ENCODE data around the gene DACT3. TPM values are rescaled to one million over a fixed set of nuclear protein-coding genes. Genes with fewer than 3 reads are reported as not detected.

Gene DACT3
- polyA plus RNA-seq, 1 donor = 13.0 TPM

Other genes with a start within 250 kb of the DACT3 start
- gene CCDC8, start 247.6 kb downstream of the DACT3 start, polyA plus RNA-seq (ENCODE audit: insufficient read length) = 80.9 TPM
- gene PNMA8C, start 232.2 kb downstream of the DACT3 start, polyA plus RNA-seq (ENCODE audit: insufficient read length) = 0.45 TPM
- 43.2 TPM for gene PNMA8A, start 189.6 kb downstream of the DACT3 start, polyA plus RNA-seq (ENCODE audit: insufficient read length)
- gene PNMA8B, start 165.3 kb downstream of the DACT3 start, polyA plus RNA-seq (ENCODE audit: insufficient read length) = 3.0 TPM
- 213 TPM for gene CALM3, start 59.9 kb downstream of the DACT3 start, polyA plus RNA-seq (ENCODE audit: insufficient read length)
- gene PTGIR, start 36.1 kb downstream of the DACT3 start, polyA plus RNA-seq (ENCODE audit: insufficient read length) = 2.3 TPM
- gene GNG8, start 25.0 kb downstream of the DACT3 start, polyA plus RNA-seq (ENCODE audit: insufficient read length) = not detected
- 20.7 TPM for gene PRKD2, start 55.9 kb upstream of the DACT3 start, polyA plus RNA-seq (ENCODE audit: insufficient read length)
- 20.3 TPM for gene FKRP, start 84.9 kb upstream of the DACT3 start, polyA plus RNA-seq (ENCODE audit: insufficient read length)
- gene STRN4, start 85.3 kb upstream of the DACT3 start, polyA plus RNA-seq (ENCODE audit: insufficient read length) = 54.8 TPM
- 22.7 TPM for gene SLC1A5, start 127.4 kb upstream of the DACT3 start, polyA plus RNA-seq (ENCODE audit: insufficient read length)
- 61.2 TPM for gene AP2S1, start 189.7 kb upstream of the DACT3 start, polyA plus RNA-seq (ENCODE audit: insufficient read length)
- 38.4 TPM for gene ARHGAP35, start 199.8 kb upstream of the DACT3 start, polyA plus RNA-seq (ENCODE audit: insufficient read length)

Data from hindlimb muscle (tissue), 1 donor.